NCI-H1436 (cell line): Measurements from ENCODE around the gene HOXC10.

Experiments
- DNase-seq: peaks from one replicate; lab custom pipeline; 2025; lab: John Stamatoyannopoulos, UW

HOXC10 gene

DNA sequence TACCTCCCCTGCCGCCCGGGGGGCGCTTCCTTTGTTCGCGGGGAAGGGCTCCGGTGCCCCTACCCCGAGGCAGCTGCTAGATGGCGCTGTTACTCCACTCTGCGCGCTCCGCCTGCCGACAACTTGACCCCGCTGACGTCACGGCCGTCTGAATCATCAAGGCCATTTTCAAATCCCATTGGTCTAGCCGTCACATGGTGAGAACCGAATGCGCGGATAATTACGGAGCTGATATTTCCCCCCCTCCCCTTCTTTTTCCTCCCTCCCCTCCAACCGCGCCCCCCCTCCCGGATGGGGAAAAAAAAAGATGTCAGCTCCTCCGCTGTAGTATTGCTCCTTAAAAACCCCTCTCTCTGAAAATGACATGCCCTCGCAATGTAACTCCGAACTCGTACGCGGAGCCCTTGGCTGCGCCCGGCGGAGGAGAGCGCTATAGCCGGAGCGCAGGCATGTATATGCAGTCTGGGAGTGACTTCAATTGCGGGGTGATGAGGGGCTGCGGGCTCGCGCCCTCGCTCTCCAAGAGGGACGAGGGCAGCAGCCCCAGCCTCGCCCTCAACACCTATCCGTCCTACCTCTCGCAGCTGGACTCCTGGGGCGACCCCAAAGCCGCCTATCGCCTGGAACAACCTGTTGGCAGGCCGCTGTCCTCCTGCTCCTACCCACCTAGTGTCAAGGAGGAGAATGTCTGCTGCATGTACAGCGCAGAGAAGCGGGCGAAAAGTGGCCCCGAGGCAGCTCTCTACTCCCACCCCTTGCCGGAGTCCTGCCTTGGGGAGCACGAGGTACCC lies at the start of gene HOXC10:
Gene HOXC10, plus strand, starts transcription at position 246 of the 791 bp plus-strand sequence. Its CDS starts 114 bp downstream, at position 360.
- DNase-seq, result peak; percentile 48

DNA sequence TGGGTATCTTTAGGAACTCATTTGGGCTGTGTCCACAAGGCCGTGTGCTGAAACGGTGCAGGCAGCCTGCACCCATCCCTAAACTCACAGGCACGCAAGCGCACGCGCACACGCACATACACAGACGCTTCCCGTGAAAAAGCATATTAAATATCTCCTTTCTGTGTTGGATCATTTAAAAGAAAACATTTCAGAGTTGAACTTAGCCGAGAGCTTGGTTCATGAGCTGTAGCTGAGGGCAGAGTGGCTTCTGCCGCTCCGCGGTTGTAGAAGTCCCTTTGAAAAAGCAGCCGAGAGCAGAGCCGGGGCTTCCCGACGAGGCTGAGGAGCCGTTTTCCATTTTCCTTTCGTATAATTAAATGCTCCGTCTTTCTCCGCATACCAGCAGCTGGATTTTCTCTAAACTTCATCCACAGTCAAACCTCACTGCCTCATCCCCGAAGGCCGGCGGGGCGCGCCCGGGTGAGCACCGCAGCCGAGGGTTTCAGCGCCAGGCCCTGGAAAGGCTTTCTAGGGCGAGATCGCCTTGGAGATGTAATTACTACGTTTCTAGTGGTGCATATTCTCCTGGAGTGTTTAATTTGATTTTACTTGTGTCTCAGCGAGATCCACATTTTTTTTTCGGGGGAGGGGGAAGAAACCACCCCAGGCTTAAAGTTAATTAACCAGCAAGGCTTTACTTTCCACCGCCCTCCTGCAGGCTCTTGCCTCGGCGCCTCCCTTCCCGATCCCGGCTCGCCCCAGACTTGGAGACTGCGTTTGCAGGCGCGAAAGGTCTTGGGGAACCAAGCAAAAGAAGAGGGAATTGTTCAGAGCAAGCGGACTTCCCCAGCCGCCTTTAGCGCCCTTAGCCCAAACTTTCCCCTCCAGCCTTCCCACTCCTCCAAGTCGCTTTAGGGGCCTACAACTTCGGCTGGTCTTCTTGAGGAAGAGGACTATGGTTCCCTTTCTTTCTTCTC lies 49.3 kb upstream of the HOXC10 start:
- no peak for DNase-seq

DNA sequence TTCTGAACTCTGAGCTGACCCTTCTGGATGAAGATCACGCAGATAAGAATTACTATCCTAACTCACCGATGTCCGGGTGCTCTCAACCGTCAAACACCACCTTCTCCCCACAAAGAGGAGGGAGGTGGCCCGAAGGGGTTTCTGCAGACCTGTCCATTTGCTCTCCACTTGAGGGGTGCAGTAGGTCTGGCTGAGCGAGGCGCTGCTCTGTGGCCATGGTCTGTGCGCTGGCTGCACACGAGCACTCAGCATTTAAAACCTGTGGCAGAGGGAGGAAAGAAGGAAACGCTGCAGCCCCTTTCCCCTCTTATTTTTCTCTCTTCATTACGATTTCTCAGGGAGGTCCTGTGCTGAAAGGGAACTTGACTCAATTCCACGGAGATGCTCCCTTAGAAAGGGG lies 47.8 kb upstream of the HOXC10 start:
- DNase-seq, result no peak

DNA sequence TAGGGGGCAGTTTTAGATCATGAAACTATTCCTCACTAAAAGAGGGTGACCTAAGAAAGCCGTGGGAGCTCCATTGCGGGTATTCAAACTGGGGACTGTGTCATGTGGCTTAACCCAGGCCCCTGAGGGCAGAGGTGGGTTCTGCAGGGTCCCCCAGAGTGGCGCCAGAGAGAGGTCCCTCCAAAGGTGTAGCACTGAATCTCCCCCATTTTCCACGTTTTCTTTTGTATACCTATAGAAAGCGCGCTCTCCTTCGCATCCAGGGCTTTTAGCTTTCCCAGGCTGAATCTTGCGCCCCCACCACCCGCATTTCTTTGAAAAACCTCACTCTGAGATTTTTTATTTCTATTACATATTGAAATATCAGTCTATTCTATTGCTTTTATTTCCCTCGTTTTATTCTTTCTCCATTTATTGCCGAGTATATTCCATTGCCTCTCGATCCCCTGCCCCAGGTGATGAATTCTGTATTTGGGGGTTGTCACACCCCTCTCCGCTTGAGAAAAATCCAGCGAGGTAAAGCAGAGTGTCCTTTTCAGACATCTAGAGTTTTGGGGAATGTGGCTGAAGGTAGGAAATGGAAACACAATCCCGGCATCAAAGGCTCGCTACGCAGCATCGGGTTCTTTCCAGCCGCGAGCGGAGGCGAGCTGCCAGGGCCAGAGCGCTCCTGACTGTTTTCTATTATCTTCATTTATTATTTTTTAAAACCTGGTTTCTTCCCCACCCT lies 47.2 kb upstream of the HOXC10 start:
- no peak for DNase-seq

DNA sequence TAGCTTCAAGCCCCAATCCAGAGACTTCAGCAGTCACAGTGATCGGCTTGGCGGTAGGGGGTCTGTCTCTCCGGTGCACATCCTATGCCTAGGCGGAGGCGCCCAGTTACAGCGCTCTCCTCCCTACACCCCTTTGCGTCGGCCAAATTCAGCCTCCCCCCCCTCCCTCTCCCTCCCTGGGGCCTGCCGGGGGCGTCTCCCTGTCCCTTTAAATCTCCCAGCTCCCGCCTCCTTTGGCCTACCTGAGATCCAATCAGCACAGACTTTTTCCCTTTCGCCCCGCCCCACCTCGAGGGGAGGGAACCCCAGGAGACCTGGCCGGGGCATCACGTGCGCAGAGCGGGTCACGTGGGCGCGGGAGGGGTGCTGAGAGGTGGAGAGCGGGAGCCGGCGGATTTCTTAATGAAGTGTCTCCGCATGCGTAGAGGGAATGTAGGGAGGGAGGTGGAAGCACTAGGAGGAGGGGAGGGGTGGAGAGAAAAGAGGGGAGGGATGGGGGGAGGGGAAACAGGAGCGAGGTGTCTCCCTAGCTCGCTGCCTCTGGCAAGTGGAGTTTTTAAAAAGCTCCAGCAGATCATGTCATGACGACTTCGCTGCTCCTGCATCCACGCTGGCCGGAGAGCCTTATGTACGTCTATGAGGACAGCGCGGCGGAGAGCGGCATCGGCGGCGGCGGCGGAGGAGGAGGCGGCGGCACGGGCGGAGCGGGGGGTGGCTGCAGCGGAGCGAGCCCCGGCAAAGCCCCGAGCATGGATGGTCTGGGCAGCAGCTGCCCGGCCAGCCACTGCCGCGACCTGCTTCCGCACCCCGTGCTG lies 46.4 kb upstream of the HOXC10 start, which contains the start of gene HOXC13:
Gene HOXC13, plus strand, starts transcription at position 506 of the 815 bp plus-strand sequence. Its CDS starts 76 bp downstream, at position 582.
- DNase-seq, result no peak

DNA sequence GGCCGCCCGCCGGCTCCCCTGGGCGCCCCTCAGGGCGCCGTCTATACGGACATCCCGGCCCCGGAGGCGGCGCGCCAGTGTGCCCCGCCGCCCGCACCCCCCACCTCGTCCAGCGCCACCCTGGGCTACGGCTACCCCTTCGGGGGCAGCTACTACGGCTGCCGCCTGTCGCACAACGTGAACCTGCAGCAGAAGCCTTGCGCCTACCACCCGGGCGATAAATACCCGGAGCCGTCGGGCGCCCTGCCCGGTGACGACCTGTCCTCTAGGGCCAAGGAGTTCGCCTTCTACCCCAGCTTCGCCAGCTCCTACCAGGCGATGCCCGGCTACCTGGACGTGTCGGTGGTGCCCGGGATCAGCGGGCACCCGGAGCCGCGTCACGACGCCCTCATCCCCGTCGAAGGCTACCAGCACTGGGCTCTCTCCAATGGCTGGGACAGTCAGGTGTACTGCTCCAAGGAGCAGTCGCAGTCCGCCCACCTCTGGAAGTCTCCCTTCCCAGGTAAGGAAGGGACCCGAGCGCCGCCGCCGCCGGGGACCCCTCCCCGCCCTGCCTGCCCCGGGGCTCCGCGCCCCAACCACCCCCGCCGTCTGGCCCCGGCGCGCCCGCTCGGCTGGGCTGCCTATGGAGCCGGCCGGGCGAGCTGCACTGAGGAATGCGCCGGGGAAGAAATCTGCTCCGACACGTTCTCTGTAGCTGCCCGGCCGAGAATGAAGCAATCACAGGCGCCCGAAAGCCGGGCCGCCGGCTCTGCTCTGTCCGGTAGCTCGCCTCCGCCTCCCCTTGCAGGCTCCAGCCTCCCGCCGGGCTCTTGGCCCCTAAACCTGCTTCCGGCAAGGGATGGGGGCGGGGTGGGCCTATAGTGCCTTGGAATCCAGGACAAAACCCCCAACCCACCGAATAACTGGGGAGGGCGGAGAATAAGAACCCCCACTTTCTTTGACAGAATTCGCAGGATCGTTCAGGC lies 45.5 kb upstream of the HOXC10 start:
- DNase-seq, result no peak

DNA sequence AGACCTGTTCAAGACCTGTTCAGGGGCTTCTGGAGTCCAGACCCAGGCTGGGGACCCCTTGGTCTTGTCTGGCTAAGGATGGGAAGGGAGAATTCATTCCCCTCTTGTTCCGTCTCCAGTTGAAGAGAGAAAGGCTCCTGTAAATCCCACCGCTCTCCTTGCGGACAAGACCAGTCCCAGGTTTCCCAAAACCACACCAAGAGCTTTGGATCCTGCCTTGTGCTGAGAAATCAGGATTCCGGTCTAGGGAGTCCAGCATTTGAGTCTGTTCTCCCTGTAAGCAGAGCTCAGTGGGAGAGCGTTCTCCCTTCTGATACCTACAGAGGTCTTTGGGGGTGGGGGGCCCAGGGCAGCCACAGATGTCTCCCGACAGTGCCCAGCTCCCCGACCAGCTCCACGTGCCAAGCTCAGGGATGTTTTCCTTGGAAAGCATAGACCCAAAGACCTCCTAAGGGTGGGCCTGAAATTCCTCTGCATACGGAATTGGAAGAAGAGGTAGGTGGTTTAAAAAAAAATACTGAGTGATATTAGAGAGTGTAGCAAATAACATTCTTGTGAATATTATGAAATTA lies 44.4 kb upstream of the HOXC10 start:
- no peak for DNase-seq

DNA sequence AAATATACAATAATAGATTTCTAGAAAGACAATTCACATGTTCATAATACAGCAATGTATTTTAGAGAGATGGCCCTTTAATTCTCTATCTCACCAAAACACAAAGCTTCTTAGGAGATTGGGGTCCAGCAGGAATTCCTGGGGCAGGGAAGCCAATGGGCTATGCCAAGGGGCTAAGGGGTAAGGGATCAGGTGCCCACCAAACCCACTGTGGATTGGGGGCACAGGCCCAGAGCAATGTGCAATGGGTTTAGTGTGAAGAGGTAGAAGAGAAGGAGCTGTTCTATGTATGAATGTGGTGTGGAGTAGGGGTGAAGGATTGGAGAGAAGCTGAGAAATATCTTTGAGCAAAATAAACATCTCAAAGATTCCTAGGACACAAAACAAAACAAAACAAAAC lies 43.8 kb upstream of the HOXC10 start:
- no peak for DNase-seq

DNA sequence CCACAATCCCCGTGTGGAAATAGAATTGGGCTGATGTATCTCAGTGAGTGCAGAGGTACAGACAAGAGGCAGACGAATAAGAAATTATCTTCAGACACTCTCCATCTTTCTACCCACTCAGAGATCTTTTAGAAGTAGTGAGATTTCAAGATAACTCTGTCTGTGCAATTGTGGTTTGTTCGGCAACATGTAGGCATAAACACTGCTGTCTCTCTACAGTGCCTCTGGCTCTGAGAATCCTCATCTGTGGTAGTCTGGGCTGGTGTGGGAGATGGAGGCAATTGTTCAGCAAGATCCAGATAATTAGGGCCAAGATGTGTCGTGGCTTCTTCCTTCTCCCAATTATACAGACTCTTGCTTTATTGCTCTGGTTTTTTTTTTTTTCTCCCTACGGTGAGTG lies 43.2 kb upstream of the HOXC10 start:
- DNase-seq, result no peak

DNA sequence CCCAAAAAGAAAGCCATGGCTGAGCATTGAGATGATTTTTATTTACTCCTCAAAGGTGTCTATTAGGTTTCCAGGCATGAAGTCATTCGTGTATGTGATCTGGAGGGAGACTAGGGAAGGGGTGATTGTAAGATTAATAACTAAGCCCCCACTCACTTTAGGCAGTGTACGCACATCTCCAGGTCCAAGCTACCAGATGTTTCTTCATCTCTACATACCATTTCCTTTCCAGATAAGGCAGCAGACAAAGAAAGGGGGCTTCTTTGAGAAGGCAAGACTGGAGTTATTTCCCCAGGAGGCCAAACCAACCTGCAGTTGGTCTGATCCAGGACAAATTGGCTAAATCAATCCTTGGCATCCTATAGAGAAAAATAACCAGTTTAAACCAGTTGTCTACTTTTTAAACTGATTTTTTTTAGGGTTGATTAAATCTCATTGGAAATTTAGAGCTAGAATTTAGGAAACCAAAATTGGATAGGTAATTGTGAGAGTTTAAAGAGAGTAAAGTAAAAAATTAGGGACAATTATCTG lies 42.4 kb upstream of the HOXC10 start:
- no peak for DNase-seq

DNA sequence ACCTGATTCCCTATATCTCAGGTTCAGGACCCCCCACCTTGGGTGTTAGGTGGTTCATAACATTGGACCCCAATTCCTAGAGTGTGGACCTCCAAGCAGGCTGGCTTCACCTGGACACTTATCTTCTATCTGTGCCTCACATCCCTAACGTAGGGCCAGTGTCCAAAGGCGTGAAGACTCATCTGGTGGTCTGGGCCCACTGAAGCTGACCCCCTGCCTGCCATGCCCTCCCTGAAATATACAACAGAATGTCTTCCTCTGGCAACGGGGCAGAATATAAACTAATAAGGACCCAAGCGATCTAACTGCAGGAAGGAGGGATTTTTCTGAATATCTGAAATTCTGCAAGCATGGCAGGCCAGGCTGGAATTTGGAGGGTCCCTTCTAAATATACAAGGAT lies 40.7 kb upstream of the HOXC10 start:
- DNase-seq, result no peak

DNA sequence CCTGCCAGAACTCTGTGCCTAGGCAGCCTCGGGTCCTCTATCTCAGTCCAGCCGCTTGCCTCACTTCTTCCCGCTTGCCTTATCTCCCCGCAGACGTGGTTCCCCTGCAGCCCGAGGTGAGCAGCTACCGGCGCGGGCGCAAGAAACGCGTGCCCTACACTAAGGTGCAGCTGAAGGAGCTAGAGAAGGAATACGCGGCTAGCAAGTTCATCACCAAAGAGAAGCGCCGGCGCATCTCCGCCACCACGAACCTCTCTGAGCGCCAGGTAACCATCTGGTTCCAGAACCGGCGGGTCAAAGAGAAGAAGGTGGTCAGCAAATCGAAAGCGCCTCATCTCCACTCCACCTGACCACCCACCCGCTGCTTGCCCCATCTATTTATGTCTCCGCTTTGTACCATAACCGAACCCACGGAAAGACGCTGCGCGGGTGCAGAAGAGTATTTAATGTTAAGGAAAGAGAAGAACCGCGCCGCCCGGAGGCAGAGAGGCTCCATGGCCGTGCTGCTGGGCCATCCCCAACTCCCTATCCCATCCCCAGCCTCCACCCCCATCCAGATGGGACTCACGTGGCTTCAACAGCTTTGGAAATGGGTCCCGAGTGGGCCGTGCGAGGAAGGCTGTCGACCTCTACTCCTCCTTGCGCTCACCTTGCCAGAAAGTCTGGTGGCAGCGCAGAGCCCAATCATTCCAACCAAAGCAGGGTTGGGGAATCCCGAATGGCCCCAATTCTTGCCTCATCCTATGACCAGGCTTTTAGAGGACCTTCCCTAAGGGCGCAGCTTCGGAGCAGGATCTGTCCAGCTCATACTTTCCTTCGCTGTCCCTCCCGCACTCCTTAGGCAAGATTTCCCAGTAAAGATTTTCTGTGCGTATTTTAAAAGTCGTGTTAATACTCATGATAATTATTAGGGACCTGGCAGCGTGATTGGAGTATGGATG lies 39.8 kb upstream of the HOXC10 start:
- DNase-seq, result no peak

DNA sequence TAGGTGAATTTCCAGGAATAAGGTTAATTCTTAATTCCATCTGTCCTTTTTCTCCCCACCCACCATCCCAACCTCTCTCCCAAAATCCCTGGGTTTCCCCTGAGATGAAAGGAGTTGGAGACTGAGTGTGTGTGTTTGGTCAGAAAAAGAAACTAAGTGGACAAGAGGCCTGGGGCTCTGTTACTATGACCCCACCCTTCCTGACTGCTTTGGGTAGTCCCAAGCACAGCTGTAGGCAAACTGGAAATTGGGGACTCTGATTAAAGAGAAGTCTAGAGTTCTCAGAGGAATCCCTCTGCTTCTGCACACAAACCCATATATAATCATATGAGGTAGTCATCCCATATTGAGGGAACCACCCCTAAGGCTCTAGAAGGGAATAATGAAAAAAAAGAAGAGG lies 37.2 kb upstream of the HOXC10 start:
- DNase-seq, result no peak

DNA sequence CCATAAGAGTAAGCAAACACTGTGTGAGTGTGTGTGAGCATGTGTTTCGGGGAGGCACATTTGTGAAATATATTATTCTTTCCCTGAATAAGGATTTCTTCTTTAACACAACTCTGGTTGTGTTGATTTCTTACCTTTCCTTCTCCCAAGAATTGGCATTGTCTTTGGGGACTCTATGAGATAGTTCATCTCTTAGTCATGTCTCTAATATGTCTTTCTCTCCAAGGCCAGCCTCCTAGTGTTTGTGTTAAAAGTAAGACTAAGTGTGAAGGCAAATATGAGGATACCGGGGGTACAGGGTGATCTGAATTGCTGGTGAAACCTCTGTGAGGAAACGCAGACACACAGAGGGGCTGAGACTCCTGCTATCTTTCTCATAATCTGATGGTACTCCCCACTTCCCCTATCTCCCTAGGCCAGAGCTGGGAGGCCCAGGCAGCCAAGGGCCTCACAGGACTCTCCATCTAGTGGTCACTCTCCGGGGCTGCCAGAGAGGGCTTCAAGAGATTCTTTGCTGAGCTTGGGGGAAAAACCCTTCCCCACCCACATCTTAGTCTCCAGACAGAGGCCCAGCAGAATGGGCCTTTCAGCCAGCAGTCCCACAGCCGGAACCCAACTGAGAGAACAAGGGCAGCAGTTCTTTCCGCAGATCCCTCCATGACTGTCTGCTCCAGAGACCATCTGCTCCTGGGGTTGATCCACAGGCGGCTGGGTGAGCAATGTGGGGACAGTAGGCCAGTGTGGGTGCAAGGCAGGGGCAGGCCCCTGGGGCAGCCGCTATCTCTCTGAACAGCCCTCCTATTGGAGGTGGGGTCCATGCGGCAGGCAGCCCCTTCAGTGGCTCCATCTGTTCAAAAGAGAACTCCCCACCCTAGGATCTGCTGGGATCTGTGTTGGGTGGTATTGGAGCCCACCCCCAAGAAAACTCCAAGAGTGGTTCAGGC lies 36.0 kb upstream of the HOXC10 start:
- no peak for DNase-seq

DNA sequence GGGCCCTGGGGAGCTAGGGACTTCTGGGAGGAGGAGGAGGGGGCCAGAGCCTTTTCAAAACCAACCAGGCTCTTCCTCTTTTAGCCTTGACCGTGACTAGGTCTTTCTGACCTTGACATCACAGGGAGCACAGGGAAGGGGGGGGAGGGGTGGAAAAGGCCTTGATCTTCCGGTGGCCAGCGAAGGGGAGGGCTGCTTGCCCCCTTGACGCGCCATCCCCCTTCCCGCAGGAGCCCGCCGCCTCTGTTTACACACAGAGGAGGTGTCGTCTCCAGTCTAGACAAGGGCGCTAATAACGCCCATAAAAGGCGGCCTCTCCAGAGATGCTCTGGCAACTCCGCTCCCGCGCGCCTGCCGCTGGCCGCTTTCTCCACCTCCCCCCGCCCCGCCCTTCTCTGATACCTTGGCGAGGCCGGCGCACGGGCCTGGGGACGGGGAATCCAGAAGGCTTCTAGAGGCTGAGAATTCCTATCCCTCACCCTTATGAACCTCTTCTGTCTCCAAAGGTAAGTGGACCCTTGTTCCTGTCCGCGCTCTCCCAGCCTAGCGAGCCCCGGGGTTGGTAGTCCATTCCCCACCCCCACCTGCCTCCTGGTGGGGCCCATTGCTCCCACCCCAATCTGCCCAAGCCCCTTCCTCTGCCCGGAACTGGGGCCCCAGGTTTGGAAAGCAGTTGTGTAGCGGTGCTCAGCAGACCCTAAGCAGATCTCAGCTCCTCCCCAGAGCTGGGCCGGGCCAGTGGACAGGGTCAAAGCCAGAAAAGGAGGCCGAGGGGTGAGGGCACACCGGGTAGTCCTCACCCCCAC lies 35.1 kb upstream of the HOXC10 start:
- no peak for DNase-seq

DNA sequence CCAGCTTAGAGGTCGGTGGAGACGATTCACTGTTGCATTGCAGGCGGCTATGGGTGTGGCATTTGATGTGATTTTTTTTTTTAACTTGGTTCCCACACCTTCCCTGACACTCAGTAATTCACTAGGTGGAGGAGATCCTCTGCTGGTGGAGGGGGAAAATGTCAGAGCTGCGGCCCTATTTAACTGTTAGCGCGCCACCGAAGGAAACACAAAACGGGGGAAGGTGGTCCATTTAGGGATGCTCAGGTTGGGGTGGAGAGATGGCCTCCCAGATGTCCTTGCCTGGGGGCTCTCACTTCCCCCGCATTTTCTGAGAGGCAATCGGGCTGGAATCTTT lies 34.5 kb upstream of the HOXC10 start:
- DNase-seq, result no peak
